ENCODE results near the gene CTNNA1. TPM values are rescaled to one million over a fixed set of nuclear protein-coding genes. Genes with fewer than 3 reads are reported as not detected.

The CTNNA1 gene
- total and polyA plus RNA-seq, 9 of the 15 experiments (the other 6 are each of a cell fraction or from before 2014, with no cell fraction given), result 29.6 to 117 (median 89.1) TPM

DNA sequence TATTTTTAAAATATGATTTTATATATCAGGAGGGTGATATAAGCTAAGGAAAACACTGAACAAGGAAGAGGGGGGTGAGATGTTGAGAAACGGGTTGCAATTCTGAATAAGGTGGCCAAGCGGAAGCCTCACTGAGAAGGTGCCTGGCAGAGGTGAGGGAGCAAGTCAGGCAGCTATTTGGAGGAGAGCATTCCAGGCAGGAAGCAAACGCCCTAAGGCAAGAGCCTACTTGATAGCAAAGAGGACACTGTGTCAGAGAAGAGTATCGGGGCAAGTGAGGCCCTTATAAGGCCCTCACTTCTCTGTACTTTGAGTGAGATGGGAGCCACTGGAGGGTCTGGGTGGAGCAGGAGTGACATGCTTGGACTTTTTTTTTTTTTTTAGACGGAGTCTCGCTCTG is 8.0 kb upstream of the CTNNA1 start (continued):
- TF ChIP-seq, protein P1, sequence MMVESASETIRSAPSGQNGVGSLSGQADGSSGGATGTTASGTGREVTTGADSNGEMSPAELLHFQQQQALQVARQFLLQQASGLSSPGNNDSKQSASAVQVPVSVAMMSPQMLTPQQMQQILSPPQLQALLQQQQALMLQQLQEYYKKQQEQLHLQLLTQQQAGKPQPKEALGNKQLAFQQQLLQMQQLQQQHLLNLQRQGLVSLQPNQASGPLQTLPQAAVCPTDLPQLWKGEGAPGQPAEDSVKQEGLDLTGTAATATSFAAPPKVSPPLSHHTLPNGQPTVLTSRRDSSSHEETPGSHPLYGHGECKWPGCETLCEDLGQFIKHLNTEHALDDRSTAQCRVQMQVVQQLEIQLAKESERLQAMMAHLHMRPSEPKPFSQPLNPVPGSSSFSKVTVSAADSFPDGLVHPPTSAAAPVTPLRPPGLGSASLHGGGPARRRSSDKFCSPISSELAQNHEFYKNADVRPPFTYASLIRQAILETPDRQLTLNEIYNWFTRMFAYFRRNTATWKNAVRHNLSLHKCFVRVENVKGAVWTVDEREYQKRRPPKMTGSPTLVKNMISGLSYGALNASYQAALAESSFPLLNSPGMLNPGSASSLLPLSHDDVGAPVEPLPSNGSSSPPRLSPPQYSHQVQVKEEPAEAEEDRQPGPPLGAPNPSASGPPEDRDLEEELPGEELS (CRISPR knock-in tag; IDR thresholded peaks at IDR 0.05; ENCODE audit: borderline replicate concordance), result no peak
- TF ChIP-seq FOXM1 (IDR thresholded peaks at IDR 0.05; ENCODE audit: low read depth) (no peak), FOXM1 (CRISPR knock-in tag; IDR thresholded peaks at IDR 0.05; ENCODE audit: low read depth) (no peak), ZSCAN29 (IDR thresholded peaks at IDR 0.05) (no peak), MIER1 (IDR thresholded peaks at IDR 0.05; ENCODE audit: low read depth) (no peak), ARHGAP35 (IDR thresholded peaks at IDR 0.05; ENCODE audit: partially characterized antibody) (no peak)

DNA sequence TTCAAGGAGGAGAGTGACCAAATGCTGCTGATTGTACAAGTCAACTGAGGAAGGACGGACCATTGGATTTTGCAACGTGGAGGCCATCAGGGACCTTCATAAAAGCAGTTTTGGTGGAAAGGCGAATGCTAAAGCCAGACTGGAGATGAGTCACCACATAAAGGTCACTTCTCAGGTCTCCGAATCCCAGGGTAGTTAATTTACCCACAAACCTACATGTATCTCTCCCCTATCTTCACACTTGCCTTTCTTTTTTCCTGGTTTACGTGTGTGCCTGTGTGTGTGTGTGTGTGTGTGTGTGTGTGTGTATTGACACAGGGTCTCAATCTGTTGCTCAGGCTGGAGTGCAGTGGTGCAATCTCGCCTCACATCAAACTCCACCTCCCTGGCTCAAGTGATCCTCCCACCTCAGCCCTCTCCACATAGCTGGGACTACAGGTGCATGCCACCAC is 4.6 kb upstream of the CTNNA1 start:
- 10% methylated on average over 6 of the region's 6 CpGs for WGBS (ENCODE audit: insufficient coverage, low coverage, missing lambda C conversion rate)
- ATAC-seq (no peak), DNase-seq (ENCODE audit: extremely low read depth in 1 of 4, low spot score in 3 of 4) (peak in 2 of 4 experiments; percentile 24 to 40), FAIRE-seq (peak; percentile 74)
- Histone ChIP-seq H3K36me3 (ENCODE audit: control insufficient read depth, insufficient read depth, low read length) (no peaks in the 10 kb centered on the region), H3K4me3 (no peak overlapping the region), H3K9me3 (replicated peaks; ENCODE audit: control insufficient read depth, insufficient read depth, low read depth, low read length) (no peaks in the 10 kb centered on the region), H4K20me1 (replicated peaks; ENCODE audit: control insufficient read depth, insufficient read depth, low read length) (no peaks in the 10 kb centered on the region), H3K27ac (ENCODE audit: extremely low read depth, low read depth, low read length) (no peak overlapping the region), H3K79me2 (ENCODE audit: control insufficient read depth, insufficient read depth, low read length) (peaks cover 4% of the 10 kb centered on the region), H3K9ac (ENCODE audit: insufficient read depth in 1 of 2, low read depth in 2 of 2, low read length in 2 of 2) (0 out of 4 replicates have a peak overlapping the region, but pooled peaks of 1 of the 2 experiments have one; percentile 6), H3K4me2 (ENCODE audit: insufficient read depth, low read length) (peak overlapping the region; percentile 31; the same call in 1 of the 2 replicates), H3K27me3 (ENCODE audit: control insufficient read depth in 2 of 2, insufficient read depth in 2 of 2, low read length in 2 of 2) (no peaks in the 10 kb centered on the region), H3K4me1 (replicated peaks in 1 of 2; ENCODE audit: control insufficient read depth in 2 of 2, insufficient read depth in 2 of 2, low read length in 2 of 2) (peaks cover 11 to 12% of the 10 kb centered on the region in 2 experiments; a peak in 4 of 5 replicates), H2AFZ (ENCODE audit: low read depth, low read length) (peak overlapping the region; percentile 62), H3K9me1 (ENCODE audit: control insufficient read depth, insufficient read depth, low read length) (no peaks in the 10 kb centered on the region)
- BruUV-seq (replicated peaks), result no TSS peak
- in situ Hi-C loops (cut with MboI) (no loop called here), intact Hi-C loops (cut with micrococcal nuclease) (no loop called here)
- ChIA-PET CTCF (ENCODE audit: low intra/inter-chr PET ratio) (no interaction called here), POLR2A (interaction anchor here (1.1 kb wide), 1 partner anchor 47 kb away, joined by 3 read pairs; no protein-coding TSS in a partner anchor)
- TF ChIP-seq SMARCE1 (IDR thresholded peaks at IDR 0.05), result peak; percentile 76; the same call in 1 of the 2 replicates
- TF ChIP-seq NR2C2 (CRISPR knock-in tag; IDR thresholded peaks at IDR 0.05), result no peak
- 0 out of 2 replicates have a peak, but pooled peaks have one; percentile 28 for TF ChIP-seq NR2C2 (tag; IDR thresholded peaks at IDR 0.05)
- peak in 1 of 2 experiments; percentile 50; a peak in 1 of 4 replicates for TF ChIP-seq FOXA3 (CRISPR knock-in tag; conservative IDR thresholded peaks at IDR 0.05 in 1 of 2, IDR thresholded peaks at IDR 0.05 in 1 of 2)
- TF ChIP-seq JUN (IDR thresholded peaks at IDR 0.05; ENCODE audit: borderline replicate concordance, low read depth, low read length), result 0 out of 2 replicates have a peak, but pooled peaks have one; percentile 11
- TF ChIP-seq JUN (CRISPR knock-in tag; IDR thresholded peaks at IDR 0.05; ENCODE audit: borderline replicate concordance), result no peak
- TF ChIP-seq, protein P2, sequence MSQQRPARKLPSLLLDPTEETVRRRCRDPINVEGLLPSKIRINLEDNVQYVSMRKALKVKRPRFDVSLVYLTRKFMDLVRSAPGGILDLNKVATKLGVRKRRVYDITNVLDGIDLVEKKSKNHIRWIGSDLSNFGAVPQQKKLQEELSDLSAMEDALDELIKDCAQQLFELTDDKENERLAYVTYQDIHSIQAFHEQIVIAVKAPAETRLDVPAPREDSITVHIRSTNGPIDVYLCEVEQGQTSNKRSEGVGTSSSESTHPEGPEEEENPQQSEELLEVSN (IDR thresholded peaks at IDR 0.05; ENCODE audit: borderline replicate concordance in 1 of 2, extremely low read depth in 1 of 2, insufficient read depth in 1 of 2, insufficient read length in 1 of 2, low read depth in 1 of 2, low read length in 1 of 2, poor library complexity in 1 of 2, severe bottlenecking in 1 of 2), result no peak
- TF ChIP-seq ZEB2 (IDR thresholded peaks at IDR 0.05), result peak; percentile 69

Measured in K562 (cell line).